B cell (primary cell): ENCODE results near the gene CETP. TPM values are rescaled to one million over a fixed set of nuclear protein-coding genes. Genes with fewer than 3 reads are reported as not detected.

Source experiments
- ATAC-seq: fragments of 200-7000 bp; cut with Tn5 transposase; one replicate; pipeline ENCODE4 v1.10.0; 2021; ENCODE audit warnings: low read depth, mild to moderate bottlenecking, moderate number of reproducible peaks, moderate library complexity
- CTCF ChIA-PET: fragments of 350-600 bp; sonication (Branson Sonifier 250); formaldehyde crosslinking; loops from one replicate; lab custom pipeline; 2021; ENCODE audit warnings: antibody characterized with exemption, inconsistent platforms; lab: Charles Lee
- POLR2A ChIA-PET: fragments of 350-600 bp; sonication (Branson Sonifier 250); formaldehyde crosslinking; loops from one replicate; lab custom pipeline; 2021; ENCODE audit warnings: antibody characterized with exemption; lab: Charles Lee
- DNase-seq: peaks from one replicate; pipeline ENCODE4 v3.0.0; 2013
- H2AFZ ChIP-seq: 2 replicates; pipeline ENCODE4 v1.6.1; 2012; ENCODE audit warnings: mild to moderate bottlenecking, low read depth, low read length; ENCODE audit not compliant: insufficient read depth, poor library complexity, severe bottlenecking
- H3K27ac ChIP-seq, 2 donors: 1 replicate in 1 of 2; 2 replicates in 1 of 2; pipeline ENCODE4 v1.5.1; 2012 to 2013; ENCODE audit warnings: low read length in 2 of 2, mild to moderate bottlenecking in 2 of 2, moderate library complexity in 1 of 2
- H3K27me3 ChIP-seq, 4 experiments: fragments of 200-600 bp in 1 of 4; sonication (generic) in 1 of 4; replicated peaks in 1 of 4; 1 replicate in 2 of 4; 2 replicates in 2 of 4; pipeline versions ENCODE4 v1.6.1 to v1.7.0; 2013 to 2016; ENCODE audit warnings: low read length in 3 of 4, mild to moderate bottlenecking in 2 of 4, mixed read lengths in 1 of 4, moderate library complexity in 1 of 4; ENCODE audit not compliant: insufficient read depth in 4 of 4, control insufficient read depth in 3 of 4; ENCODE audit errors: control extremely low read depth in 1 of 4
- H3K36me3 ChIP-seq, 2 experiments: replicated peaks in 1 of 2; 1 replicate in 1 of 2; 2 replicates in 1 of 2; pipeline versions ENCODE4 v1.6.1 to v1.7.1; 2013; ENCODE audit warnings: low read length in 1 of 2; ENCODE audit not compliant: insufficient read depth in 2 of 2, control insufficient read depth in 1 of 2; ENCODE audit errors: control extremely low read depth in 1 of 2, extremely low read depth in 1 of 2
- H3K4me1 ChIP-seq, 2 donors: fragments of 200-600 bp in 1 of 2; sonication (generic) in 1 of 2; 1 replicate in 1 of 2; 2 replicates in 1 of 2; pipeline versions ENCODE4 v1.5.1 to v1.6.1; 2013 to 2017; ENCODE audit warnings: low read length in 2 of 2; ENCODE audit not compliant: control insufficient read depth in 2 of 2, insufficient read depth in 2 of 2
- H3K4me2 ChIP-seq: replicated peaks from 2 replicates; pipeline ENCODE3; 2012; ENCODE audit warnings: mild to moderate bottlenecking, low read depth, low read length; ENCODE audit not compliant: poor library complexity, severe bottlenecking
- H3K4me3 ChIP-seq, 5 experiments: fragments of 200-600 bp in 1 of 5; sonication (generic) in 1 of 5; 1 replicate in 3 of 5; 2 replicates in 2 of 5; pipeline versions ENCODE4 v1.5.1 to v1.7.0; 2011 to 2016; ENCODE audit warnings: low read length in 4 of 5, mild to moderate bottlenecking in 4 of 5, low read depth in 2 of 5, control low read depth in 1 of 5, moderate library complexity in 1 of 5; ENCODE audit not compliant: insufficient read depth in 1 of 5; ENCODE audit errors: control extremely low read depth in 1 of 5, extremely low read depth in 1 of 5
- H3K79me2 ChIP-seq: fragments of 200-600 bp; sonication (generic); one replicate; pipeline ENCODE4 v1.6.0; 2016; ENCODE audit warnings: low read length; ENCODE audit not compliant: control insufficient read depth, insufficient read depth
- H3K9ac ChIP-seq: fragments of 200-600 bp; sonication (generic); 2 replicates; pipeline ENCODE4 v1.6.1; 2017; ENCODE audit warnings: mild to moderate bottlenecking, low read length, moderate library complexity
- H3K9me3 ChIP-seq, 3 donors: one replicate each; pipeline versions ENCODE4 v1.6.1 to v1.7.1; 2013; ENCODE audit warnings: low read length in 2 of 3; ENCODE audit not compliant: control insufficient read depth in 2 of 3, insufficient read depth in 1 of 3; ENCODE audit errors: control extremely low read depth in 1 of 3
- H4K20me1 ChIP-seq: 2 replicates; pipeline ENCODE4 v1.6.0; 2012; ENCODE audit warnings: mild to moderate bottlenecking, low read length; ENCODE audit not compliant: insufficient read depth, control insufficient read depth, poor library complexity, severe bottlenecking
- H3K27ac Mint-ChIP-seq: one replicate; pipeline ENCODE4 v1.8.0; 2021; ENCODE audit warnings: mixed read lengths
- H3K27me3 Mint-ChIP-seq: one replicate; pipeline ENCODE4 v1.8.0; 2021; ENCODE audit warnings: mixed read lengths
- H3K4me1 Mint-ChIP-seq: one replicate; pipeline ENCODE4 v1.8.0; 2021; ENCODE audit warnings: mixed read lengths
- H3K4me3 Mint-ChIP-seq: one replicate; pipeline ENCODE4 v1.8.0; 2021; ENCODE audit warnings: mixed read lengths
- H3K9me3 Mint-ChIP-seq: one replicate; pipeline ENCODE4 v1.8.0; 2022; ENCODE audit warnings: mixed read lengths; ENCODE audit not compliant: insufficient read depth
- CTCF ChIP-seq: fragments of 200-600 bp; IDR thresholded peaks from one replicate; pipeline ENCODE4 v1.8.0; 2022; ENCODE audit warnings: antibody characterized with exemption, mild to moderate bottlenecking
- EZH2 ChIP-seq: IDR thresholded peaks from 2 replicates; pipeline ENCODE4 v1.6.1; 2012; ENCODE audit warnings: borderline replicate concordance, low read depth, mild to moderate bottlenecking, moderate library complexity, low read length; ENCODE audit not compliant: insufficient read depth, poor library complexity, severe bottlenecking
- WGBS: methylation state at CpG from one replicate; pipeline ENCODE4 v1.1.5; 2013; ENCODE audit warnings: missing lambda C conversion rate; ENCODE audit not compliant: insufficient coverage; 5-methylcytosine and 5-hydroxymethylcytosine counted together
- intact Hi-C: fragments of 100-400 bp; cut with micrococcal nuclease; formaldehyde crosslinking; loops from one replicate; pipeline ENCODE4 v1.10.0; 2022
- polyA plus RNA-seq: library from polyadenylated mRNA; depleted of rRNA; stranded (reverse); fragments of >200 nt; gene quantifications from 2 replicates; pipeline ENCODE4 v1.2.3, GENCODE V29; 2012
- total RNA-seq, 2 donors: library from RNA; stranded (reverse); fragments of 120-200 nt in 1 of 2; gene quantifications; 1 replicate in 1 of 2; 2 replicates in 1 of 2; pipeline versions ENCODE4 v1.2.3 to v1.2.4, GENCODE V29; 2013 to 2022

The CETP gene
- total and polyA plus RNA-seq, 2 donors (not counting 1 experiment from before 2014, with no cell fraction given), result 0.18 to 1.3 TPM

DNA sequence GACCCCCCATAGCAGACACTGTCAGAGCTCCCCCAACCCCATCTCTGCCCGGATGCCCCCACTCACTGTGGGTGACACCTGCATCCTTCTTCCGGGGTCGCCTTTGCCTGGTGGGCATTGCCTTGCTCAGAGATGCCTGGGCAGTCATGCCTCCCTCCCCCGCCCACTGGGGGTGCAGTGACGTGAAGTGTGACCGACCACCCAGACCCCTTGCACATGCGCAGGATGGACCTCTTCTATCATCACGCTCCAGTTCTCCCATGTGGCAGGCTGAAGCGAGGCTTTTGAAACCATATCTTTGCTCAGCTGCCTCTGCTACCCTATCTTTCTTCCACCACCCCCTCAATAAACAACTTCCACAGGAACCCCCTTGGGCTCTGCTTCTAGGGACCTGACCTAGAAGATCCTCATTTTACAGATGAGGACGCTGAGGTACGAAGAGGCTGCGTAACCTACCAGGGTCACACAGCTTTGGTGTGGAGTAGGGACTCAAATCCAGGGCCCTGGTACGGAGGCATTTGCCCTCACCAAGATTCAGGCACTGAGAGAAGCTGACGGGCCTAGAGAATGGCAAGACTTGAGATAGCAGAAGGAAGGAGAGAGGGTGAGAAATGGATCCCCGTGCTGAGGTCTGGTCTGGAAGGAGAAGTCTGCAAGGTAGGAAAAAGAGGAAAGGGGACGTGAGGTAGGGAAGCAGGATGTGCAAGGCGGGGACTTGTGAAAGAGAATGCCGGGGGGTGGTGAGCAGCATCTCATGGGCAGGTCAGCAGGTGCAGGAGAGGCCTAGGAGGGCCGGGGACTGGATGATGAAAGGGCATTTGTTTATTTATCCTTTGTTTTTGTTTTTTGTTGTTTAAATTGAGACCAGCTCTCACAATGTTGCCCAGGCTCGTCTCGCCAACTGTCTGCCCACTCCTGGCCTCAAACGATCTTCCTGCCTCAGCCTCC, 42.0 kb downstream of the CETP start:
- ATAC-seq, result peak; percentile 17
- peak overlapping the region; percentile 57 for H3K4me2 ChIP-seq
- intact Hi-C loops, result loop anchor here (1.0 to 5.0 kb wide), 4 partner anchors 10 to 39 kb away; partner anchors contain the start of gene NLRC5

More for the DNA sequence above, 42.0 kb downstream of the CETP start:
- H3K4me3 Mint-ChIP-seq, result peak overlapping the region; percentile 73
- ChIA-PET CTCF (interaction anchor here (0.7 to 2.5 kb wide), 5 partner anchors 38 to 43 kb away, joined by 3 to 14 read pairs (median 7); no protein-coding TSS in a partner anchor), POLR2A (interaction anchor here (0.9 to 2.2 kb wide), 8 partner anchors 11 to 72 kb away, joined by 3 to 13 read pairs (median 4); partner anchors contain the start of genes HERPUD1 and NLRC5)
- peaks cover 70 to 79% of the 10 kb centered on the region in 2 donors for H3K4me1 ChIP-seq
- H3K36me3 ChIP-seq, result peaks cover 0 to 11% of the 10 kb centered on the region in 2 experiments
- no peaks in the 10 kb centered on the region for H3K27me3 Mint-ChIP-seq
- peak overlapping the region; percentile 71 to 83 for H3K27ac ChIP-seq
- WGBS, result 38% methylated on average over 21 of the region's 22 CpGs
- DNase-seq, result peak; percentile 69
- peak overlapping the region; percentile 91 for H3K27ac Mint-ChIP-seq
- H3K27me3 ChIP-seq, result no peaks in the 10 kb centered on the region
- peak overlapping the region; percentile 21 for H3K9ac ChIP-seq
- H3K79me2 ChIP-seq, result peaks cover 58% of the 10 kb centered on the region
- peaks cover 0 to 11% (median 0%) of the 10 kb centered on the region in 3 donors for H3K9me3 ChIP-seq
- H3K4me3 ChIP-seq, result peak overlapping the region in 2 of 5 experiments; percentile 18 to 21
- H3K9me3 Mint-ChIP-seq, result no peaks in the 10 kb centered on the region
- peak overlapping the region; percentile 35 for H2AFZ ChIP-seq
- no peaks in the 10 kb centered on the region for H4K20me1 ChIP-seq
- TF ChIP-seq EZH2 (no peak), CTCF (no peak)
- H3K4me1 Mint-ChIP-seq, result peaks cover 82% of the 10 kb centered on the region
